ENCODE measurements around the gene CHID1. TPM values are rescaled to one million over a fixed set of nuclear protein-coding genes. Genes with fewer than 3 reads are reported as not detected.
A peak's percentile ranks its signal among the peaks of the same experiment; 100 is the strongest.

Gene CHID1
- total and polyA plus RNA-seq, 9 of the 15 experiments (the other 6 are each of a cell fraction or from before 2014, with no cell fraction given), result 15.1 to 108 (median 39.8) TPM

DNA sequence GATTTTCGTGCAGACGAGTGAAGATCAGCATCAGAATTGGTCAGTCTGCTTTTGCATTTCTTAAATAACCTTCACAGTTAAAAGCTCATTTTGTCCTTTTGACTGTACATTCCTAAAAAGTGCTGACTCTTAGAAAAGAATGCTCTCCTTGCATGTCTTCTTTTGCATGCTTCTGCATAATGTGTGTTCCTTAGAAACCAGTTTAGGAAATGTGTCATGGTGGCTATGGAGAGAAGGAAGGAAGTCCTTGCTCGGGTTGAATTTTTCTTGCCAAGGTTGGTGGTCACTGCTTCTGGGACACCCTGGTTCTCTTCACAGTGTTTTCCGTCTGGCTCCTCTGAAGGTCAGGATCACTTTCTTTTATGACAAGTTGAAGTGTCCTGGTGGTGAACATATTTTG lies 21.8 kb upstream of the CHID1 start:
- H3K79me2 ChIP-seq (ENCODE audit: control insufficient read depth, insufficient read depth, low read length), result peaks cover 51% of the 10 kb centered on the region
- no peak overlapping the region for H2AFZ ChIP-seq (ENCODE audit: low read depth, low read length)
- H3K9ac ChIP-seq (ENCODE audit: insufficient read depth in 1 of 2, low read depth in 2 of 2, low read length in 2 of 2), result no peak overlapping the region; a peak in 1 of 4 replicates
- no peak overlapping the region for H3K27ac ChIP-seq (ENCODE audit: extremely low read depth, low read depth, low read length)
- TF ChIP-seq MAFK (IDR thresholded peaks at IDR 0.05; ENCODE audit: low read length) (peak; percentile 85), MAFG (tag; conservative IDR thresholded peaks at IDR 0.05) (peak; percentile 76), MAFF (IDR thresholded peaks at IDR 0.05; ENCODE audit: low read length) (peak; percentile 85), MTF1 (CRISPR knock-in tag; IDR thresholded peaks at IDR 0.05; ENCODE audit: borderline replicate concordance) (no peak), C11orf30 (IDR thresholded peaks at IDR 0.05; ENCODE audit: low read depth) (peak; percentile 91), KAT8 (IDR thresholded peaks at IDR 0.05; ENCODE audit: low read depth) (no peak), PRMT5 (CRISPR knock-in tag; IDR thresholded peaks at IDR 0.05) (no peak), ZNF316 (IDR thresholded peaks at IDR 0.05) (peak; percentile 96)
- whole genome bisulfite sequencing (ENCODE audit: insufficient coverage, low coverage, missing lambda C conversion rate), result 67% methylated on average over 4 of the region's 4 CpGs
- no peak for ATAC-seq
- H3K9me3 ChIP-seq (replicated peaks; ENCODE audit: control insufficient read depth, insufficient read depth, low read depth, low read length), result no peaks in the 10 kb centered on the region
- no peak for DNase-seq (ENCODE audit: extremely low read depth in 1 of 4, low spot score in 3 of 4)
- FAIRE-seq, result no peak
- CTCF ChIA-PET (ENCODE audit: low intra/inter-chr PET ratio), result no interaction called here
- H3K9me1 ChIP-seq (ENCODE audit: control insufficient read depth, insufficient read depth, low read length), result no peaks in the 10 kb centered on the region
- H3K4me2 ChIP-seq (ENCODE audit: insufficient read depth, low read length), result no peak overlapping the region
- no peaks in the 10 kb centered on the region for H3K27me3 ChIP-seq (ENCODE audit: control insufficient read depth in 2 of 2, insufficient read depth in 2 of 2, low read length in 2 of 2)
- H4K20me1 ChIP-seq (replicated peaks; ENCODE audit: control insufficient read depth, insufficient read depth, low read length), result 0 out of 2 replicates have a peak, but pooled peaks cover 2% of the 10 kb centered on the region
- peaks cover 2 to 10% of the 10 kb centered on the region in 2 experiments; a peak in 4 of 5 replicates for H3K4me1 ChIP-seq (replicated peaks in 1 of 2; ENCODE audit: control insufficient read depth in 2 of 2, insufficient read depth in 2 of 2, low read length in 2 of 2)
- no peak overlapping the region for H3K4me3 ChIP-seq
- intact Hi-C loops (cut with micrococcal nuclease), result no loop called here
- in situ Hi-C loops (cut with MboI), result no loop called here
- peaks cover 11% of the 10 kb centered on the region; the same call in 1 of the 3 replicates for H3K36me3 ChIP-seq (ENCODE audit: control insufficient read depth, insufficient read depth, low read length)
- no TSS peak for BruUV-seq (replicated peaks)
- POLR2A ChIA-PET, result no interaction called here

DNA sequence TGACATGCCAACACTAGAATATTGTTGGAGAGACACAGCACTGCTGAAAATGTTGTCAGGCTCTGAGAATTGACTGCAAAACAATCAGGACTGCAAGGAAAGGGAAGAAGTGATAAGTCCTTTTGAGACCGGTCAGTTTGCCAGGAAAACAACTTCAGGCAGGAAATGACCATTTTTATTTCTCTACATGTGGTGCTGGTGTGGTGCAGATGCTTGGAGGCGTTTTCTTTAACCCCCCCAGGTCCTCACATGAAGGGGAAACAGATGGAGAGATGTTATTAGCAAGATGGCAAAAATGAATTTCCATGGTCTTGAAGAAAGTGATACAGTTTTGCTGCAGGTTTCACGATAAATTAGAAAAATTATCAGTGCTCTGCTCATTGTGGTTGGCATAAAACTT lies 20.8 kb upstream of the CHID1 start:
- FAIRE-seq (no peak), ATAC-seq (no peak), DNase-seq (ENCODE audit: extremely low read depth in 1 of 4, low spot score in 3 of 4) (no peak)
- Histone ChIP-seq H3K9me1 (ENCODE audit: control insufficient read depth, insufficient read depth, low read length) (peaks cover 4% of the 10 kb centered on the region), H3K4me3 (no peak overlapping the region), H4K20me1 (replicated peaks; ENCODE audit: control insufficient read depth, insufficient read depth, low read length) (peaks cover 2% of the 10 kb centered on the region; the same call in 1 of the 2 replicates), H2AFZ (ENCODE audit: low read depth, low read length) (no peak overlapping the region), H3K27me3 (ENCODE audit: control insufficient read depth in 2 of 2, insufficient read depth in 2 of 2, low read length in 2 of 2) (no peaks in the 10 kb centered on the region), H3K79me2 (ENCODE audit: control insufficient read depth, insufficient read depth, low read length) (peaks cover 51% of the 10 kb centered on the region), H3K4me1 (replicated peaks in 1 of 2; ENCODE audit: control insufficient read depth in 2 of 2, insufficient read depth in 2 of 2, low read length in 2 of 2) (peaks cover 6 to 12% of the 10 kb centered on the region in 2 experiments), H3K9ac (ENCODE audit: insufficient read depth in 1 of 2, low read depth in 2 of 2, low read length in 2 of 2) (no peak overlapping the region), H3K27ac (ENCODE audit: extremely low read depth, low read depth, low read length) (no peak overlapping the region), H3K36me3 (ENCODE audit: control insufficient read depth, insufficient read depth, low read length) (peaks cover 17% of the 10 kb centered on the region; the same call in 1 of the 3 replicates), H3K4me2 (ENCODE audit: insufficient read depth, low read length) (no peak overlapping the region), H3K9me3 (replicated peaks; ENCODE audit: control insufficient read depth, insufficient read depth, low read depth, low read length) (no peaks in the 10 kb centered on the region)
- intact Hi-C loops (cut with micrococcal nuclease), result no loop called here
- CTCF ChIA-PET (ENCODE audit: low intra/inter-chr PET ratio), result no interaction called here
- BruUV-seq (replicated peaks), result no TSS peak
- in situ Hi-C loops (cut with MboI), result no loop called here
- TF ChIP-seq KAT2B (IDR thresholded peaks at IDR 0.05; ENCODE audit: low read depth, low read length), result no peak
- TF ChIP-seq, protein P1, sequence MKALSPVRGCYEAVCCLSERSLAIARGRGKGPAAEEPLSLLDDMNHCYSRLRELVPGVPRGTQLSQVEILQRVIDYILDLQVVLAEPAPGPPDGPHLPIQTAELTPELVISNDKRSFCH (CRISPR knock-in tag; IDR thresholded peaks at IDR 0.05), result no peak
- TF ChIP-seq, protein P1 (tag; IDR thresholded peaks at IDR 0.05), result no peak
- TF ChIP-seq, protein P2, sequence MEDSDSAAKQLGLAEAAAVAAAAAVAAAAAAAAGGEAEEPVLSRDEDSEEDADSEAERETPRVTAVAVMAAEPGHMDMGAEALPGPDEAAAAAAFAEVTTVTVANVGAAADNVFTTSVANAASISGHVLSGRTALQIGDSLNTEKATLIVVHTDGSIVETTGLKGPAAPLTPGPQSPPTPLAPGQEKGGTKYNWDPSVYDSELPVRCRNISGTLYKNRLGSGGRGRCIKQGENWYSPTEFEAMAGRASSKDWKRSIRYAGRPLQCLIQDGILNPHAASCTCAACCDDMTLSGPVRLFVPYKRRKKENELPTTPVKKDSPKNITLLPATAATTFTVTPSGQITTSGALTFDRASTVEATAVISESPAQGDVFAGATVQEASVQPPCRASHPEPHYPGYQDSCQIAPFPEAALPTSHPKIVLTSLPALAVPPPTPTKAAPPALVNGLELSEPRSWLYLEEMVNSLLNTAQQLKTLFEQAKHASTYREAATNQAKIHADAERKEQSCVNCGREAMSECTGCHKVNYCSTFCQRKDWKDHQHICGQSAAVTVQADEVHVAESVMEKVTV (CRISPR knock-in tag; IDR thresholded peaks at IDR 0.05), result no peak
- TF ChIP-seq NFXL1 (CRISPR knock-in tag; IDR thresholded peaks at IDR 0.05), result no peak
- no peak for TF ChIP-seq NEUROD1 (IDR thresholded peaks at IDR 0.05; ENCODE audit: borderline replicate concordance, low read depth, low read length, partially characterized antibody)
- no peak for TF ChIP-seq ZNF384 (IDR thresholded peaks at IDR 0.05; ENCODE audit: low read depth, low read length)
- TF ChIP-seq TFAM (CRISPR knock-in tag; conservative IDR thresholded peaks at IDR 0.05), result no peak
- WGBS (ENCODE audit: insufficient coverage, low coverage, missing lambda C conversion rate), result 52% methylated on average over 3 of the region's 3 CpGs
- POLR2A ChIA-PET, result no interaction called here
